GM12875 (cell line): Measurements from ENCODE around the gene GPR137B.
A peak's percentile ranks its signal among the peaks of the same experiment; 100 is the strongest.

Experiments
- H3K4me3 ChIP-seq: one replicate; pipeline ENCODE4 v1.5.1; 2011; ENCODE audit warnings: low read depth, low read length, control low read depth
- CTCF ChIP-seq: IDR thresholded peaks from 2 replicates; pipeline ENCODE4 v1.5.1; 2011; ENCODE audit warnings: low read depth, mild to moderate bottlenecking, control low read depth, inconsistent platforms, low read length, moderate library complexity, borderline replicate concordance; ENCODE audit not compliant: insufficient read depth

The GPR137B gene

GRCh38 chr1:236163463-236164153, 21.3 kb downstream of the GPR137B start:
- no peak for TF ChIP-seq CTCF
- H3K4me3 ChIP-seq, result no peak overlapping the region

- TF ChIP-seq CTCF, result no peak
These were observed 21.9 kb downstream of the GPR137B start for GRCh38 chr1:236164273-236164672.

GRCh38 chr1:236165238-236165981, 23.1 kb downstream of the GPR137B start:
- no peak for TF ChIP-seq CTCF
- H3K4me3 ChIP-seq, result no peak overlapping the region

More at GRCh38 chr1:236164273-236164672, 21.9 kb downstream of the GPR137B start:
- no peak overlapping the region for H3K4me3 ChIP-seq

GRCh38 chr1:236166041-236166440, 23.7 kb downstream of the GPR137B start:
- no peak for TF ChIP-seq CTCF
- H3K4me3 ChIP-seq, result no peak overlapping the region

GRCh38 chr1:236167154-236167553, 24.8 kb downstream of the GPR137B start:
- TF ChIP-seq CTCF, result no peak

GRCh38 chr1:236167578-236167977, 25.2 kb downstream of the GPR137B start:
- H3K4me3 ChIP-seq, result no peak overlapping the region
- TF ChIP-seq CTCF, result no peak

More at GRCh38 chr1:236167154-236167553, 24.8 kb downstream of the GPR137B start:
- H3K4me3 ChIP-seq, result no peak overlapping the region

- no peak overlapping the region for H3K4me3 ChIP-seq
- 0 out of 2 replicates have a peak, but pooled peaks have one; percentile 9 for TF ChIP-seq CTCF
These were observed 26.5 kb downstream of the GPR137B start for GRCh38 chr1:236168716-236169429.
